Body of pancreas (tissue), 4 donors: Measurements from ENCODE around the gene PRXL2A.
"Not testable (repeated sequence)": the region's sequence is repeated elsewhere in the genome, so short reads cannot be mapped to it uniquely, and the experiment has no call there.

Experiments
- CTCF ChIP-seq, 7 experiments: fragments of 450-650 bp in 4 of 7; fragments of 200-600 bp in 3 of 7; sonication (generic) in 3 of 7; IDR thresholded peaks; one replicate each; pipeline ENCODE4 v1.5.1; 2016 to 2019; ENCODE audit warnings: antibody characterized with exemption in 7 of 7
- POLR2A ChIP-seq, 3 donors: fragments of 450-650 bp; IDR thresholded peaks; one replicate each; pipeline ENCODE4 v1.6.1; 2016; ENCODE audit warnings: antibody characterized with exemption in 3 of 3, mild to moderate bottlenecking in 2 of 3

DNA sequence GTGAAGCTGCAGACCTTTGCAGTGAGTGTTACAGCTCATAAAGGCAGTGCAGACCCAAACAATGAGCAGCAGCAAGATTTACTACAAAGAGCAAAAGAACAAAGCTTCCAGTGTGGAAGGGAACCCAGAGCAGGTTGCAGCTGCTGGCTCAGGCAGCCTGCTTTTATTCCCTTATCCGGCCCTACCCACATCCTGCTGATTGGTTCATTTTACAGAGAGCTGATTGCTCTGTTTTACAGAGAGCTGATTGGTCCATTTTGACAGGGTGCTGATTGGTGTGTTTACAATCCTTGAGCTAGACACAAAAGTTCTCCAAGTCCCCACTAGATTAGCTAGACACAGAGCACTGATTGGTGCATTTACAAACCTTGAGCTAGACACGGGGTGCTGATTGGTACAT is 49.4 kb upstream of the PRXL2A start:
- TF ChIP-seq CTCF, POLR2A (IDR thresholded peaks at IDR 0.05): not testable (repeated sequence)
